ENCODE measurements around the gene PCDH9. TPM values are rescaled to one million over a fixed set of nuclear protein-coding genes. Genes with fewer than 3 reads are reported as not detected.

Gene PCDH9
- polyA plus RNA-seq, 1 of the 3 experiments (the other 2 are of a cell fraction) = 1.3 TPM

DNA sequence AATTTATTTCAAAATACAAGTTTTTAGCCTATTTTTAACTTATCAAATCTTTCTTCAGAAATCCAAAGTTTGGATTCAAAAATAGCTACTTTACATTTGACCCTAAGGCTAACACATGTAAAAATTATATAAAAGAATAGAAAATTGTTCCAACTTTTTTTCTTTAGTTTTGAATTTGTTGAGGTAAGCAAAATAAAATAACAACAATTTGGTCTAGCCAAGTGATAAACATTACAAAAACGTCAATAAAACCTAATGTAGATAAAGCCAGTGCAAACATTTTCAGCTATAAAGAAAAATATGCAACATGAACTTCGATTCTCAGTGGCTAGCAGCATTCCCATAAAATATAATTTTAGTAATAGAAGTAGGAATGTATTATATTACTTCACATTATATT lies 400.3 kb downstream of the PCDH9 start:
- Histone ChIP-seq H4K20me1 (ENCODE audit: insufficient read depth) (no peaks in the 10 kb centered on the region), H3K36me3 (replicated peaks in 1 of 2; ENCODE audit: control insufficient read depth in 1 of 2, insufficient read depth in 2 of 2, low read length in 1 of 2) (no peaks in the 10 kb centered on the region), H2AFZ (ENCODE audit: low read depth) (no peak overlapping the region), H3K9me3 (no peaks in the 10 kb centered on the region), H3K27ac (ENCODE audit: low read depth in 2 of 2, low read length in 1 of 2) (no peak overlapping the region), H3K4me2 (no peak overlapping the region), H3K9me2 (no peaks in the 10 kb centered on the region), H3K4me1 (ENCODE audit: control insufficient read depth in 1 of 2, insufficient read depth in 2 of 2, low read depth in 1 of 2, low read length in 1 of 2) (peaks cover 0 to under 1% of the 10 kb centered on the region in 2 experiments; a peak in 1 of 4 replicates), H3F3A (replicated peaks; ENCODE audit: insufficient read depth) (no peaks in the 10 kb centered on the region), H3K4me3 (ENCODE audit: low read depth in 2 of 2, low read length in 1 of 2) (no peak overlapping the region), H3K79me2 (ENCODE audit: insufficient read depth) (no peaks in the 10 kb centered on the region), H3K27me3 (ENCODE audit: insufficient read depth) (no peaks in the 10 kb centered on the region), H3K9ac (no peak overlapping the region)
- TF ChIP-seq SMC3 (IDR thresholded peaks at IDR 0.05; ENCODE audit: low read depth, low read length) (no peak), ZBTB33 (IDR thresholded peaks at IDR 0.05; ENCODE audit: borderline replicate concordance, low read depth) (no peak), EP300 (IDR thresholded peaks at IDR 0.05; ENCODE audit: borderline replicate concordance in 1 of 2, low read depth in 1 of 2, low read length in 1 of 2) (no peak), NRF1 (IDR thresholded peaks at IDR 0.05; ENCODE audit: low read depth, low read length) (no peak), RXRA (IDR thresholded peaks at IDR 0.05; ENCODE audit: borderline replicate concordance, low read depth) (no peak), FOXJ3 (CRISPR knock-in tag; IDR thresholded peaks at IDR 0.05) (no peak), CHD2 (IDR thresholded peaks at IDR 0.05; ENCODE audit: low read length, partially characterized antibody) (no peak), MXI1 (IDR thresholded peaks at IDR 0.05; ENCODE audit: low read depth, low read length) (no peak), NFIC (IDR thresholded peaks at IDR 0.05; ENCODE audit: borderline replicate concordance) (no peak)
- TF ChIP-seq, protein P1, sequence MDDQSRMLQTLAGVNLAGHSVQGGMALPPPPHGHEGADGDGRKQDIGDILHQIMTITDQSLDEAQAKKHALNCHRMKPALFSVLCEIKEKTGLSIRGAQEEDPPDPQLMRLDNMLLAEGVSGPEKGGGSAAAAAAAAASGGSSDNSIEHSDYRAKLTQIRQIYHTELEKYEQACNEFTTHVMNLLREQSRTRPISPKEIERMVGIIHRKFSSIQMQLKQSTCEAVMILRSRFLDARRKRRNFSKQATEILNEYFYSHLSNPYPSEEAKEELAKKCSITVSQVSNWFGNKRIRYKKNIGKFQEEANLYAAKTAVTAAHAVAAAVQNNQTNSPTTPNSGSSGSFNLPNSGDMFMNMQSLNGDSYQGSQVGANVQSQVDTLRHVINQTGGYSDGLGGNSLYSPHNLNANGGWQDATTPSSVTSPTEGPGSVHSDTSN (IDR thresholded peaks at IDR 0.05) = no peak
- DNase-seq = no peak
- WGBS (ENCODE audit: low lambda C conversion rate) = 81% methylated on average over 2 of the region's 2 CpGs
- POLR2A ChIA-PET = no interaction called here
- CTCF ChIA-PET = no interaction called here

DNA sequence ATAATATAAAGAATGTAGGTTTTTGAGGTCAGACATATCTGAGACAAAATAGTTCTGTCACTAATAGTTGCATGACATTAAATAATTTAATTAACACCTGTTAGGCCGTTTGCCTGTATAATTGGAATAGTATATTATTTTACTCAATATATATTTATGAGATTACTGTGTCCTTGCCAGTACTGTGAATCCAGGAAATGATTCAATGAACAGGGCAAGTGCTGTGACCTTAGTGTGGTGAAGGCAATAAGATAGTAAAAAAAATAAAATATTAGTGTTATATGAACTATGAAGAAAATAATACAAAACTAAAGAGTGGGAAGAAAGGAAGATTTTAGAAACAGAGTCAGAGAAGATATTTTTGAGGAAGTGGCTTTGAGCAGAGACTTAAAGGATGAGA lies 403.7 kb downstream of the PCDH9 start:
- Histone ChIP-seq H3K9me2 (no peaks in the 10 kb centered on the region), H2AFZ (ENCODE audit: low read depth) (no peak overlapping the region), H4K20me1 (ENCODE audit: insufficient read depth) (no peaks in the 10 kb centered on the region), H3K4me2 (no peak overlapping the region), H3K4me1 (ENCODE audit: control insufficient read depth in 1 of 2, insufficient read depth in 2 of 2, low read depth in 1 of 2, low read length in 1 of 2) (no peaks in the 10 kb centered on the region; a peak in 1 of 4 replicates), H3K9me3 (no peaks in the 10 kb centered on the region), H3F3A (replicated peaks; ENCODE audit: insufficient read depth) (no peaks in the 10 kb centered on the region), H3K36me3 (replicated peaks in 1 of 2; ENCODE audit: control insufficient read depth in 1 of 2, insufficient read depth in 2 of 2, low read length in 1 of 2) (no peaks in the 10 kb centered on the region), H3K4me3 (ENCODE audit: low read depth in 2 of 2, low read length in 1 of 2) (no peak overlapping the region), H3K9ac (no peak overlapping the region), H3K27ac (ENCODE audit: low read depth in 2 of 2, low read length in 1 of 2) (no peak overlapping the region), H3K79me2 (ENCODE audit: insufficient read depth) (no peaks in the 10 kb centered on the region), H3K27me3 (ENCODE audit: insufficient read depth) (no peaks in the 10 kb centered on the region)
- no peak for DNase-seq
- 33% methylated on average over 1 of the region's 1 CpG for WGBS (ENCODE audit: low lambda C conversion rate)
- ChIA-PET POLR2A (no interaction called here), CTCF (no interaction called here)
- TF ChIP-seq, protein P2, sequence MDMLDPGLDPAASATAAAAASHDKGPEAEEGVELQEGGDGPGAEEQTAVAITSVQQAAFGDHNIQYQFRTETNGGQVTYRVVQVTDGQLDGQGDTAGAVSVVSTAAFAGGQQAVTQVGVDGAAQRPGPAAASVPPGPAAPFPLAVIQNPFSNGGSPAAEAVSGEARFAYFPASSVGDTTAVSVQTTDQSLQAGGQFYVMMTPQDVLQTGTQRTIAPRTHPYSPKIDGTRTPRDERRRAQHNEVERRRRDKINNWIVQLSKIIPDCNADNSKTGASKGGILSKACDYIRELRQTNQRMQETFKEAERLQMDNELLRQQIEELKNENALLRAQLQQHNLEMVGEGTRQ (IDR thresholded peaks at IDR 0.05; ENCODE audit: borderline replicate concordance, low read depth, low read length) = no peak
- TF ChIP-seq SMC3 (IDR thresholded peaks at IDR 0.05; ENCODE audit: low read depth, low read length) = no peak
- TF ChIP-seq MAX (IDR thresholded peaks at IDR 0.05; ENCODE audit: low read depth) = no peak
- TF ChIP-seq TCF12 (IDR thresholded peaks at IDR 0.05) = no peak
- TF ChIP-seq FOXM1 (IDR thresholded peaks at IDR 0.05; ENCODE audit: low read depth) = no peak
- TF ChIP-seq IRF3 (IDR thresholded peaks at IDR 0.05; ENCODE audit: low read depth, low read length) = no peak
- TF ChIP-seq NFIC (IDR thresholded peaks at IDR 0.05; ENCODE audit: borderline replicate concordance) = no peak
- TF ChIP-seq EZH2phosphoT487 (IDR thresholded peaks at IDR 0.05; ENCODE audit: borderline replicate concordance, low read depth) = no peak
- no peak for TF ChIP-seq TAF1 (IDR thresholded peaks at IDR 0.05; ENCODE audit: borderline replicate concordance, low read depth, low read length)
- no peak for TF ChIP-seq REST (IDR thresholded peaks at IDR 0.05; ENCODE audit: low read depth, low read length)

Measured in SK-N-SH (cell line).